GM23338 (cell line): ENCODE results near the gene FMN2. TPM values are rescaled to one million over a fixed set of nuclear protein-coding genes. Genes with fewer than 3 reads are reported as not detected.

ENCODE experiments used
- ATAC-seq: fragments of 200-7000 bp; cut with Tn5 transposase; 3 replicates; pipeline ENCODE4 v1.9.1; 2020
- DNase-seq: peaks from one replicate; pipeline ENCODE4 v3.0.0-alpha.2; 2015; ENCODE audit warnings: low spot score
- H2AFZ ChIP-seq: fragments of 200-600 bp; sonication (generic); 2 replicates; pipeline ENCODE4 v1.8.0; 2016; ENCODE audit warnings: antibody characterized with exemption, mild to moderate bottlenecking, moderate library complexity
- H3F3A ChIP-seq: fragments of 200-600 bp; sonication (generic); replicated peaks from 2 replicates; pipeline ENCODE4 v1.8.0; 2017; ENCODE audit warnings: antibody characterized with exemption, mixed run types, low read depth
- H3K27ac ChIP-seq: fragments of 200-600 bp; sonication (generic); 2 replicates; pipeline ENCODE4 v1.6.1; 2016; ENCODE audit warnings: low read depth
- H3K27me3 ChIP-seq: fragments of 200-600 bp; sonication (generic); 2 replicates; pipeline ENCODE4 v1.8.0; 2016; ENCODE audit warnings: mild to moderate bottlenecking, mixed run types, moderate library complexity; ENCODE audit not compliant: insufficient read depth
- H3K36me3 ChIP-seq: fragments of 200-600 bp; sonication (generic); 2 replicates; pipeline ENCODE4 v1.8.0; 2016; ENCODE audit warnings: mild to moderate bottlenecking; ENCODE audit not compliant: insufficient read depth
- H3K4me1 ChIP-seq: fragments of 200-600 bp; sonication (generic); 2 replicates; pipeline ENCODE4 v1.8.0; 2016; ENCODE audit warnings: mild to moderate bottlenecking, moderate library complexity; ENCODE audit not compliant: insufficient read depth
- H3K4me2 ChIP-seq: fragments of 200-600 bp; sonication (generic); 2 replicates; pipeline ENCODE4 v1.7.1; 2017; ENCODE audit warnings: mixed run types
- H3K4me3 ChIP-seq: fragments of 200-600 bp; sonication (generic); 2 replicates; pipeline ENCODE4 v1.6.1; 2016; ENCODE audit warnings: mixed run types
- H3K79me2 ChIP-seq: fragments of 200-600 bp; sonication (generic); replicated peaks from 2 replicates; pipeline ENCODE4 v1.8.0; 2017; ENCODE audit warnings: mild to moderate bottlenecking; ENCODE audit not compliant: insufficient read depth
- H3K9me2 ChIP-seq: fragments of 200-600 bp; sonication (generic); 2 replicates; pipeline ENCODE4 v1.8.0; 2017; ENCODE audit not compliant: insufficient read depth
- H4K20me1 ChIP-seq: fragments of 200-600 bp; sonication (generic); replicated peaks from 2 replicates; pipeline ENCODE4 v1.8.0; 2017; ENCODE audit warnings: mild to moderate bottlenecking; ENCODE audit not compliant: insufficient read depth
- H3K27ac Mint-ChIP-seq: 2 replicates; pipeline ENCODE4 v1.8.0; 2020; ENCODE audit warnings: inconsistent platforms, mild to moderate bottlenecking, moderate library complexity, mixed read lengths
- H3K27me3 Mint-ChIP-seq: 3 replicates; pipeline ENCODE4 v1.8.0; 2022; ENCODE audit warnings: low read depth, mild to moderate bottlenecking, moderate library complexity, mixed read lengths, inconsistent platforms; ENCODE audit not compliant: insufficient read depth, poor library complexity
- H3K36me3 Mint-ChIP-seq: 3 replicates; pipeline ENCODE4 v1.8.0; 2021; ENCODE audit warnings: low read depth, mild to moderate bottlenecking, inconsistent platforms, moderate library complexity, mixed read lengths
- H3K4me1 Mint-ChIP-seq: 3 replicates; pipeline ENCODE4 v1.8.0; 2020; ENCODE audit warnings: mild to moderate bottlenecking, inconsistent platforms, mixed read lengths
- H3K4me3 Mint-ChIP-seq: 3 replicates; pipeline ENCODE4 v1.8.0; 2021; ENCODE audit warnings: moderate library complexity, mild to moderate bottlenecking, inconsistent platforms, mixed read lengths
- H3K9me3 Mint-ChIP-seq: 3 replicates; pipeline ENCODE4 v1.8.0; 2020; ENCODE audit warnings: moderate library complexity, mild to moderate bottlenecking, inconsistent platforms, mixed read lengths
- CREB1 ChIP-seq: fragments of 250-450 bp; sonication (Bioruptor Pico); IDR thresholded peaks from 2 replicates; pipeline ENCODE4 v1.5.0; 2020; ENCODE audit warnings: low read depth, mild to moderate bottlenecking, moderate library complexity
- EZH2 ChIP-seq: fragments of 200-600 bp; sonication (generic); IDR thresholded peaks from one replicate; pipeline ENCODE4 v1.8.0; 2017; ENCODE audit warnings: antibody characterized with exemption, mild to moderate bottlenecking, low read depth; ENCODE audit not compliant: unreplicated experiment
- EZH2phosphoT487 ChIP-seq: fragments of 200-600 bp; sonication (generic); IDR thresholded peaks from one replicate; pipeline ENCODE4 v1.8.1; 2018; ENCODE audit warnings: antibody characterized with exemption; ENCODE audit not compliant: unreplicated experiment
- NANOG ChIP-seq: IDR thresholded peaks from 2 replicates; pipeline ENCODE4 v1.6.1; 2016; ENCODE audit warnings: antibody characterized with exemption, borderline replicate concordance
- POLR2AphosphoS5 ChIP-seq: IDR thresholded peaks from 2 replicates; pipeline ENCODE4 v1.6.1; 2016; ENCODE audit warnings: antibody characterized with exemption, low read depth
- REST ChIP-seq: IDR thresholded peaks from one replicate; pipeline ENCODE4 v1.6.1; 2018; ENCODE audit warnings: antibody characterized with exemption; ENCODE audit not compliant: unreplicated experiment
- STAT1 ChIP-seq: IDR thresholded peaks from one replicate; pipeline ENCODE4 v1.6.1; 2016; ENCODE audit warnings: antibody characterized with exemption; ENCODE audit not compliant: unreplicated experiment
- ZNF114 ChIP-seq: fragments of 250-450 bp; sonication (Bioruptor Pico); IDR thresholded peaks from 2 replicates; pipeline ENCODE4 v1.5.0; 2020; ENCODE audit warnings: mild to moderate bottlenecking, moderate library complexity
- ZNF331 ChIP-seq: fragments of 250-450 bp; sonication (Bioruptor Pico); IDR thresholded peaks from 2 replicates; pipeline ENCODE4 v1.5.0; 2020; ENCODE audit warnings: low read depth, mild to moderate bottlenecking, moderate library complexity
- polyA plus RNA-seq: library from polyadenylated mRNA; unstranded; fragments of >200 nt; fragmentation: Nextera tagmentation; extraction: Ambion mirVana; gene quantifications from 2 replicates; pipeline ENCODE4 v1.2.1, GENCODE V29; 2016
- total RNA-seq: library from RNA; depleted of rRNA; stranded (reverse); fragments of >200 nt; shearing (Covaris generic); gene quantifications from 2 replicates; pipeline ENCODE4 v1.2.3, GENCODE V29; 2014
- TF ChIP-seq, protein P1 (sequence below): IDR thresholded peaks from 2 replicates; pipeline ENCODE4 v1.6.1; 2016; ENCODE audit warnings: antibody characterized with exemption
- TF ChIP-seq, protein P2 (sequence below), 2 experiments: fragments of 200-600 bp in 1 of 2; sonication (generic) in 1 of 2; conservative IDR thresholded peaks; 2 replicates each; pipeline versions ENCODE4 v1.5.1 to v1.6.1; 2016 to 2017; ENCODE audit warnings: antibody characterized with exemption in 2 of 2, low read depth in 2 of 2, mild to moderate bottlenecking in 2 of 2, moderate library complexity in 1 of 2

FMN2 gene
- total and polyA plus RNA-seq, 2 experiments from 2014 or later, result 1.5 to 2.5 TPM

- TF ChIP-seq EZH2 (no peak), POLR2AphosphoS5 (no peak), ZNF114 (CRISPR knock-in tag) (no peak), EZH2phosphoT487 (no peak), REST (no peak), NANOG (no peak), ZNF331 (CRISPR knock-in tag) (no peak), STAT1 (no peak), CREB1 (CRISPR knock-in tag) (no peak)
- TF ChIP-seq, protein P1, sequence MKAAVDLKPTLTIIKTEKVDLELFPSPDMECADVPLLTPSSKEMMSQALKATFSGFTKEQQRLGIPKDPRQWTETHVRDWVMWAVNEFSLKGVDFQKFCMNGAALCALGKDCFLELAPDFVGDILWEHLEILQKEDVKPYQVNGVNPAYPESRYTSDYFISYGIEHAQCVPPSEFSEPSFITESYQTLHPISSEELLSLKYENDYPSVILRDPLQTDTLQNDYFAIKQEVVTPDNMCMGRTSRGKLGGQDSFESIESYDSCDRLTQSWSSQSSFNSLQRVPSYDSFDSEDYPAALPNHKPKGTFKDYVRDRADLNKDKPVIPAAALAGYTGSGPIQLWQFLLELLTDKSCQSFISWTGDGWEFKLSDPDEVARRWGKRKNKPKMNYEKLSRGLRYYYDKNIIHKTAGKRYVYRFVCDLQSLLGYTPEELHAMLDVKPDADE, result no peak
- TF ChIP-seq, protein P2, sequence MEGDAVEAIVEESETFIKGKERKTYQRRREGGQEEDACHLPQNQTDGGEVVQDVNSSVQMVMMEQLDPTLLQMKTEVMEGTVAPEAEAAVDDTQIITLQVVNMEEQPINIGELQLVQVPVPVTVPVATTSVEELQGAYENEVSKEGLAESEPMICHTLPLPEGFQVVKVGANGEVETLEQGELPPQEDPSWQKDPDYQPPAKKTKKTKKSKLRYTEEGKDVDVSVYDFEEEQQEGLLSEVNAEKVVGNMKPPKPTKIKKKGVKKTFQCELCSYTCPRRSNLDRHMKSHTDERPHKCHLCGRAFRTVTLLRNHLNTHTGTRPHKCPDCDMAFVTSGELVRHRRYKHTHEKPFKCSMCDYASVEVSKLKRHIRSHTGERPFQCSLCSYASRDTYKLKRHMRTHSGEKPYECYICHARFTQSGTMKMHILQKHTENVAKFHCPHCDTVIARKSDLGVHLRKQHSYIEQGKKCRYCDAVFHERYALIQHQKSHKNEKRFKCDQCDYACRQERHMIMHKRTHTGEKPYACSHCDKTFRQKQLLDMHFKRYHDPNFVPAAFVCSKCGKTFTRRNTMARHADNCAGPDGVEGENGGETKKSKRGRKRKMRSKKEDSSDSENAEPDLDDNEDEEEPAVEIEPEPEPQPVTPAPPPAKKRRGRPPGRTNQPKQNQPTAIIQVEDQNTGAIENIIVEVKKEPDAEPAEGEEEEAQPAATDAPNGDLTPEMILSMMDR (conservative IDR thresholded peaks at IDR 0.05; ENCODE audit: low read depth in 2 of 2), result no peak
- Mint-ChIP-seq H3K27ac (no peak overlapping the region; the same call in 1 of the 2 replicates), H3K4me3 (no peak overlapping the region), H3K4me1 (peaks cover 17% of the 10 kb centered on the region), H3K9me3 (no peaks in the 10 kb centered on the region), H3K27me3 (no peaks in the 10 kb centered on the region), H3K36me3 (no peaks in the 10 kb centered on the region)
- no peaks in the 10 kb centered on the region for H3F3A ChIP-seq
- H3K27me3 ChIP-seq, result no peaks in the 10 kb centered on the region
- DNase-seq (no peak), ATAC-seq (no peak)
- no peaks in the 10 kb centered on the region for H3K79me2 ChIP-seq
- H3K36me3 ChIP-seq, result no peaks in the 10 kb centered on the region
- H3K27ac ChIP-seq, result no peak overlapping the region
- H3K4me3 ChIP-seq, result no peak overlapping the region
- H3K9me2 ChIP-seq, result no peaks in the 10 kb centered on the region
- H3K4me2 ChIP-seq, result no peak overlapping the region
- no peaks in the 10 kb centered on the region for H4K20me1 ChIP-seq
- H3K4me1 ChIP-seq, result no peaks in the 10 kb centered on the region
- H2AFZ ChIP-seq, result no peak overlapping the region
Observed at GRCh38 chr1:240462766-240463395, 371.2 kb downstream of the FMN2 start.
